Measurements from ENCODE around the gene OSBPL6. TPM values are rescaled to one million over a fixed set of nuclear protein-coding genes. Genes with fewer than 3 reads are reported as not detected.

OSBPL6 gene
- total and polyA plus RNA-seq, 2 of the 13 experiments (the other 11 are each of a cell fraction or from before 2014, with no cell fraction given), result 0.03 to 0.11 TPM

- peak; percentile 77 for TF ChIP-seq AHDC1 (CRISPR knock-in tag; IDR thresholded peaks at IDR 0.05; ENCODE audit: borderline replicate concordance)
- no peak for TF ChIP-seq SNAPC4 (CRISPR knock-in tag; IDR thresholded peaks at IDR 0.05)
- peak; percentile 96 for TF ChIP-seq GATAD2A (CRISPR knock-in tag; IDR thresholded peaks at IDR 0.05)
- no peak for TF ChIP-seq RBM22 (optimal IDR thresholded peaks at IDR 0.05; ENCODE audit: low read length)
- TF ChIP-seq ZFP90 (CRISPR knock-in tag; IDR thresholded peaks at IDR 0.05; ENCODE audit: borderline replicate concordance), result no peak
- TF ChIP-seq SALL1 (CRISPR knock-in tag; IDR thresholded peaks at IDR 0.05), result peak; percentile 95
- TF ChIP-seq ESRRA (CRISPR knock-in tag; IDR thresholded peaks at IDR 0.05; ENCODE audit: low read depth), result peak; percentile 83; the same call in 1 of the 2 replicates
- peak; percentile 75 for TF ChIP-seq RXRB (CRISPR knock-in tag; IDR thresholded peaks at IDR 0.05; ENCODE audit: borderline replicate concordance)
- TF ChIP-seq CREM (IDR thresholded peaks at IDR 0.05), result peak; percentile 55; the same call in 1 of the 2 replicates
- no peak for TF ChIP-seq CREM (CRISPR knock-in tag; IDR thresholded peaks at IDR 0.05)
- 0 out of 2 replicates have a peak, but pooled peaks have one; percentile 20 for TF ChIP-seq PRDM10 (CRISPR knock-in tag; IDR thresholded peaks at IDR 0.05; ENCODE audit: low read depth)
- TF ChIP-seq IRF1 (CRISPR knock-in tag; IDR thresholded peaks at IDR 0.05; ENCODE audit: low read depth), result no peak
- peak; percentile 27 for TF ChIP-seq ZEB1 (IDR thresholded peaks at IDR 0.05; ENCODE audit: insufficient replicate concordance, low read depth)
- peak; percentile 70; the same call in 1 of the 2 replicates for TF ChIP-seq TRIM24 (CRISPR knock-in tag; IDR thresholded peaks at IDR 0.05)
- TF ChIP-seq TBX3 (IDR thresholded peaks at IDR 0.05; ENCODE audit: borderline replicate concordance), result peak; percentile 50; the same call in 1 of the 2 replicates
Observed at GRCh38 chr2:178428396-178428806, 234.1 kb downstream of the OSBPL6 start (continued).
